K562 (cell line): Measurements from ENCODE around the gene RNASEH2C. TPM values are rescaled to one million over a fixed set of nuclear protein-coding genes. Genes with fewer than 3 reads are reported as not detected.

ENCODE experiments used
- DIDO1 ChIP-seq: fragments of 450-650 bp; IDR thresholded peaks from 2 replicates; pipeline ENCODE4 v1.6.1; 2016; ENCODE audit warnings: low read depth, missing biosample characterization, missing genetic modification characterization
- DLX4 ChIP-seq: fragments of 250-450 bp; sonication (Bioruptor Pico); IDR thresholded peaks from 2 replicates; pipeline ENCODE4 v1.6.1; 2021; ENCODE audit warnings: mild to moderate bottlenecking
- EWSR1 ChIP-seq: fragments of 450-650 bp; IDR thresholded peaks from 2 replicates; pipeline ENCODE4 v1.6.1; 2018; ENCODE audit warnings: borderline replicate concordance, mild to moderate bottlenecking, low read depth, moderate library complexity; ENCODE audit not compliant: partially characterized antibody
- HDAC8 ChIP-seq: fragments of 450-650 bp; IDR thresholded peaks from 2 replicates; pipeline ENCODE4 v1.6.1; 2016; ENCODE audit warnings: mild to moderate bottlenecking, missing genetic modification characterization, moderate library complexity, missing compliant biosample characterization
- HMG20A ChIP-seq: fragments of 450-650 bp; formaldehyde crosslinking; conservative IDR thresholded peaks from 2 replicates; pipeline ENCODE4 v1.4.0; 2020; ENCODE audit warnings: mild to moderate bottlenecking, mixed read lengths
- PHB ChIP-seq: fragments of 250-450 bp; sonication (Bioruptor Pico); IDR thresholded peaks from 2 replicates; pipeline ENCODE4 v1.5.0; 2021
- PHF21A ChIP-seq: fragments of 450-650 bp; IDR thresholded peaks from 2 replicates; pipeline ENCODE4 v1.6.1; 2017; ENCODE audit warnings: low read depth, borderline replicate concordance
- POLR3G ChIP-seq: IDR thresholded peaks from 2 replicates; pipeline ENCODE4 v1.6.1; 2011; ENCODE audit not compliant: insufficient read length, insufficient replicate concordance; ENCODE audit errors: extremely low read depth
- PURB ChIP-seq: sonication (generic); formaldehyde crosslinking; IDR thresholded peaks from 2 replicates; pipeline ENCODE4 v1.9.0; 2021; ENCODE audit warnings: low read depth, mild to moderate bottlenecking, missing genetic modification reagents
- SLC30A9 ChIP-seq: fragments of 250-450 bp; sonication (Bioruptor Pico); IDR thresholded peaks from 2 replicates; pipeline ENCODE4 v1.8.0; 2022; ENCODE audit warnings: mild to moderate bottlenecking, moderate library complexity
- SMAD2 ChIP-seq: fragments of 150-350 bp; IDR thresholded peaks from 2 replicates; pipeline ENCODE4 v1.6.1; 2014; ENCODE audit warnings: low read depth, mild to moderate bottlenecking, low read length
- SP2 ChIP-seq: IDR thresholded peaks from 2 replicates; pipeline ENCODE4 v1.6.1; 2011; ENCODE audit warnings: mild to moderate bottlenecking, low read depth, low read length, moderate library complexity; ENCODE audit not compliant: poor library complexity, severe bottlenecking; ENCODE audit errors: extremely low read depth
- TAF7 ChIP-seq: fragments of 450-650 bp; IDR thresholded peaks from 2 replicates; pipeline ENCODE4 v1.6.1; 2016; ENCODE audit warnings: missing genetic modification characterization, missing compliant biosample characterization
- ZNF277 ChIP-seq: fragments of 250-450 bp; sonication (Bioruptor Pico); IDR thresholded peaks from 2 replicates; pipeline ENCODE4 v1.8.0; 2022; ENCODE audit warnings: inconsistent platforms, mild to moderate bottlenecking, moderate library complexity, borderline replicate concordance
- ZNF316 ChIP-seq: fragments of 450-650 bp; IDR thresholded peaks from 2 replicates; pipeline ENCODE4 v1.6.1; 2016
- ZNF354B ChIP-seq: fragments of 250-450 bp; sonication (Bioruptor Pico); IDR thresholded peaks from 2 replicates; pipeline ENCODE4 v1.4.0; 2020
- ZNF41 ChIP-seq: fragments of 250-450 bp; sonication (Bioruptor Pico); conservative IDR thresholded peaks from 2 replicates; pipeline ENCODE4 v1.4.0; 2020; ENCODE audit warnings: mild to moderate bottlenecking
- ZNF445 ChIP-seq: fragments of 250-450 bp; sonication (Bioruptor Pico); IDR thresholded peaks from 2 replicates; pipeline ENCODE4 v1.4.0; 2020; ENCODE audit warnings: low read depth, mild to moderate bottlenecking, moderate library complexity
- ZNF586 ChIP-seq: fragments of 450-650 bp; formaldehyde crosslinking; conservative IDR thresholded peaks from 2 replicates; pipeline ENCODE4 v1.4.0; 2020; ENCODE audit warnings: mild to moderate bottlenecking, moderate library complexity
- ZNF830 ChIP-seq: fragments of 250-450 bp; sonication (Bioruptor Pico); IDR thresholded peaks from 2 replicates; pipeline ENCODE4 v1.5.0; 2021; ENCODE audit warnings: mild to moderate bottlenecking
- polyA plus RNA-seq, 8 experiments: library from polyadenylated mRNA; depleted of rRNA in 4 of 8; stranded (reverse) in 5 of 8; unstranded in 3 of 8; fragments of >200 nt; fragmentation: Nextera tagmentation in 2 of 8; fragmentation: Illumina TruSeq in 1 of 8; extraction: Ambion mirVana in 2 of 8; extraction: Trizol in 1 of 8; gene quantifications; 2 replicates each; pipeline versions ENCODE4 v1.2.1 to v1.2.3, GENCODE V29; 2011 to 2014; ENCODE audit warnings: inconsistent platforms in 1 of 8, missing spikeins in 1 of 8
- total RNA-seq, 7 experiments: library from RNA; depleted of rRNA in 6 of 7; stranded (reverse); fragments of >200 nt in 6 of 7; fragmentation: Illumina TruSeq in 2 of 7; extraction: Trizol in 2 of 7; gene quantifications; 2 replicates each; pipeline versions ENCODE4 v1.2.1 to v1.2.3, GENCODE V29; 2011 to 2021; ENCODE audit warnings: low replicate concordance in 1 of 7
- TF ChIP-seq, protein P1 (sequence below): fragments of 450-650 bp; formaldehyde crosslinking; IDR thresholded peaks from 2 replicates; pipeline ENCODE4 v1.4.0; 2020; ENCODE audit warnings: mild to moderate bottlenecking, moderate library complexity
- TF ChIP-seq, protein P2 (sequence below): fragments of 450-650 bp; conservative IDR thresholded peaks from 2 replicates; pipeline ENCODE4 v1.6.1; 2016; ENCODE audit warnings: missing genetic modification characterization, low read depth, mild to moderate bottlenecking, missing compliant biosample characterization, moderate library complexity
- TF ChIP-seq, protein P3 (sequence below): IDR thresholded peaks from 2 replicates; pipeline ENCODE4 v1.6.1; 2014; ENCODE audit warnings: antibody characterized with exemption

RNASEH2C gene
- total and polyA plus RNA-seq, 9 of the 15 experiments (the other 6 are each of a cell fraction or from before 2014, with no cell fraction given): 5.4 to 78.2 (median 15.6) TPM

DNA sequence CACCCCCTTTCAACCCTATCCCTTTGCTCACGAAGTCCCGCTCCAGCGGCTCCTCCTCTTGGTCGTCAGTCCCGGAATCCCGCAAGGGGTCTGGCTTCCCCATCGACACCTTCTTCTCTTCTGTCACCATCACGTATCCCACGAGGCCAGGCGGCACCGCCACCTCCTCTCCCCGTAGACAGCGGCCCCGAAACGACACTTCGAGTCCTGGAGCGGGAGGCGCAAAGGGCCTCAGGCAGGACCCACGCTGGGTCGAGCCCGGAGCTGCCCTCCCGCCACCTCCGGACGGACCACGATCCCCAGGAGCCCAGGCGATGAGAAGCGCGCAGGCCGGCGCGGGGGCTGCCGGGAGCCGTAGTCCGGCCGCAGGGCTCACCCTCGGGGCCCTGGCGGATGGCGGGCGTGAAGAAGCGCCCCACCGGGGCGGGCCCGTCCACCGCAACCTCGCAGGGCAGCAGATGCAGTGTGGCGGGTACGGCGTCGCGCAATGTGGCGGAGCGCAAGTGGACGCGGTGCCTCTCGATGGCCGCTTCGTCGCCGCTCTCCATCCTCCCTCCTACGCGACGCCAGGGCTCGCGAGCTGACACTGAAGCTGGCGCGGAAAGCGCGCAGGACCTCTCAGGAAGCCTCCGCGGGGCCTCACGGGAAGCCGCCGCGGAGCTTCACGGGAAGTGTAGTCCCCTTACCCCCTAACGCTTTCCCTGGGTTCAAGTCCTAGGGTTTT is at the start of gene RNASEH2C (continued):
- no peak for TF ChIP-seq SMAD2
- no peak for TF ChIP-seq ZNF586 (CRISPR knock-in tag)
- no peak for TF ChIP-seq POLR3G
- no peak for TF ChIP-seq SLC30A9
- no peak for TF ChIP-seq EWSR1
- TF ChIP-seq TAF7 (tag): no peak
- no peak for TF ChIP-seq ZNF354B (CRISPR knock-in tag)
- TF ChIP-seq, protein P1, sequence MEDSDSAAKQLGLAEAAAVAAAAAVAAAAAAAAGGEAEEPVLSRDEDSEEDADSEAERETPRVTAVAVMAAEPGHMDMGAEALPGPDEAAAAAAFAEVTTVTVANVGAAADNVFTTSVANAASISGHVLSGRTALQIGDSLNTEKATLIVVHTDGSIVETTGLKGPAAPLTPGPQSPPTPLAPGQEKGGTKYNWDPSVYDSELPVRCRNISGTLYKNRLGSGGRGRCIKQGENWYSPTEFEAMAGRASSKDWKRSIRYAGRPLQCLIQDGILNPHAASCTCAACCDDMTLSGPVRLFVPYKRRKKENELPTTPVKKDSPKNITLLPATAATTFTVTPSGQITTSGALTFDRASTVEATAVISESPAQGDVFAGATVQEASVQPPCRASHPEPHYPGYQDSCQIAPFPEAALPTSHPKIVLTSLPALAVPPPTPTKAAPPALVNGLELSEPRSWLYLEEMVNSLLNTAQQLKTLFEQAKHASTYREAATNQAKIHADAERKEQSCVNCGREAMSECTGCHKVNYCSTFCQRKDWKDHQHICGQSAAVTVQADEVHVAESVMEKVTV (CRISPR knock-in tag): no peak
- no peak for TF ChIP-seq ZNF445 (CRISPR knock-in tag)
- no peak for TF ChIP-seq ZNF41
- TF ChIP-seq DLX4 (CRISPR knock-in tag): no peak
- TF ChIP-seq PHB: no peak
- TF ChIP-seq, protein P2, sequence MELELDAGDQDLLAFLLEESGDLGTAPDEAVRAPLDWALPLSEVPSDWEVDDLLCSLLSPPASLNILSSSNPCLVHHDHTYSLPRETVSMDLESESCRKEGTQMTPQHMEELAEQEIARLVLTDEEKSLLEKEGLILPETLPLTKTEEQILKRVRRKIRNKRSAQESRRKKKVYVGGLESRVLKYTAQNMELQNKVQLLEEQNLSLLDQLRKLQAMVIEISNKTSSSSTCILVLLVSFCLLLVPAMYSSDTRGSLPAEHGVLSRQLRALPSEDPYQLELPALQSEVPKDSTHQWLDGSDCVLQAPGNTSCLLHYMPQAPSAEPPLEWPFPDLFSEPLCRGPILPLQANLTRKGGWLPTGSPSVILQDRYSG (tag): peak; percentile 61; the same call in 1 of the 2 replicates
- no peak for TF ChIP-seq PURB (CRISPR knock-in tag)
- no peak for TF ChIP-seq DIDO1 (tag)
- TF ChIP-seq PHF21A: no peak
- TF ChIP-seq HMG20A: no peak
- TF ChIP-seq, protein P3, sequence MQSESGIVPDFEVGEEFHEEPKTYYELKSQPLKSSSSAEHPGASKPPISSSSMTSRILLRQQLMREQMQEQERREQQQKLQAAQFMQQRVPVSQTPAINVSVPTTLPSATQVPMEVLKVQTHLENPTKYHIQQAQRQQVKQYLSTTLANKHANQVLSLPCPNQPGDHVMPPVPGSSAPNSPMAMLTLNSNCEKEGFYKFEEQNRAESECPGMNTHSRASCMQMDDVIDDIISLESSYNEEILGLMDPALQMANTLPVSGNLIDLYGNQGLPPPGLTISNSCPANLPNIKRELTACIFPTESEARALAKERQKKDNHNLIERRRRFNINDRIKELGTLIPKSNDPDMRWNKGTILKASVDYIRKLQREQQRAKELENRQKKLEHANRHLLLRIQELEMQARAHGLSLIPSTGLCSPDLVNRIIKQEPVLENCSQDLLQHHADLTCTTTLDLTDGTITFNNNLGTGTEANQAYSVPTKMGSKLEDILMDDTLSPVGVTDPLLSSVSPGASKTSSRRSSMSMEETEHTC: no peak
- no peak for TF ChIP-seq SP2
- no peak for TF ChIP-seq ZNF277 (CRISPR knock-in tag)
- TF ChIP-seq ZNF830 (CRISPR knock-in tag): no peak
- no peak; the same call in 1 of the 2 replicates for TF ChIP-seq ZNF316
- TF ChIP-seq HDAC8 (tag): 0 out of 2 replicates have a peak, but pooled peaks have one; percentile 79
